ENCODE data around the gene TMEM259. TPM values are rescaled to one million over a fixed set of nuclear protein-coding genes. Genes with fewer than 3 reads are reported as not detected.

TMEM259 gene
- 29.4 and 43.8 TPM in 2 replicates for total RNA-seq

DNA sequence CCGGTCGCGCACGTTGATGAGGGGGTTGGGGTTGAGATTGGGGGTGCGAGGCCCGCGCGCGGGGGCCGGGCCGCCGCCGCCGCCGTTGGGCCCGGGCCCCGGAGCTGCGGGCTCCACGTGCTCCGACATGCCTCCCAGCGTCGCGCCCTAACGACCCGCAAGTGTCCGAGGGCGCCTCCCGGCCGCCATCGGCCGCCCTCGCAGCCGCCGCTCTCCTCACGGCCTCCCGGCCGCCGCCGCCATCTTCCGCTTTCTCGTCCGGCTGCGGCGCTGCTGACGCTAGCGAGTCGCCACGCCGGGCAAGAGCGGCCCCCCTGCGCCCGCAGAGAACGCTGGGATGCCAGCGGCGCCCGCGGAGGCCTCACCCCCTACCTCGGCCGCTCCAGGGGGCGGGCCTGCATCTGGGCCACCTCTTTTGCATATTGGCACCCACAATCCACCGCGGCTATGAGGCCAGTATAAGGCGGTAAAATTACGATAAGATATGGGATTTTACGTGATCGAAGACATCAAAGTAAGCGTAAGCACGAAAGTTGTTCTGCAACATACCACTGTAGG is at the start of gene TMEM259:
Gene TMEM259 (minus strand): TSS at position 256 of the 558 bp plus-strand sequence. CDS start 127 bp downstream, at position 129.
- peak; percentile 97 to 99 for DNase-seq (ENCODE audit: low read depth in 2 of 2)

DNA sequence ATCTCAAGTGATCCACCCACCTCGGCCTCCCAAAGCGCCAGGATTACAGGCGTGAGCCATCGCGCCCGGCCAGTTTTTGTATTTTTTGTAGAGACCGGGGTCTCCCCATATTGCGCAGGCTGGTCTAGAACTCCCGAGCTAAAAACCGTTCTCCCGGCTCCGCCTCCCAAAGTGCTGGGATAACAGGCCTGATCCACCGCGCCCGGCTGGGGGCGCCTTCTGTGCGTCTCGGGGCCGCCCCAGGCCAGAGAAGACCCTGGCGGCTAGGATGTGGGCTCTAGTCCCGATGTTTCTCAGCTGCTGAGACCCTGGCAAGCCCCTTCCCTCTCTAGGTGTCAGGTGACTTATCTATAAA is 49.6 kb upstream of the TMEM259 start:
- no peak for DNase-seq (ENCODE audit: low read depth in 2 of 2)

DNA sequence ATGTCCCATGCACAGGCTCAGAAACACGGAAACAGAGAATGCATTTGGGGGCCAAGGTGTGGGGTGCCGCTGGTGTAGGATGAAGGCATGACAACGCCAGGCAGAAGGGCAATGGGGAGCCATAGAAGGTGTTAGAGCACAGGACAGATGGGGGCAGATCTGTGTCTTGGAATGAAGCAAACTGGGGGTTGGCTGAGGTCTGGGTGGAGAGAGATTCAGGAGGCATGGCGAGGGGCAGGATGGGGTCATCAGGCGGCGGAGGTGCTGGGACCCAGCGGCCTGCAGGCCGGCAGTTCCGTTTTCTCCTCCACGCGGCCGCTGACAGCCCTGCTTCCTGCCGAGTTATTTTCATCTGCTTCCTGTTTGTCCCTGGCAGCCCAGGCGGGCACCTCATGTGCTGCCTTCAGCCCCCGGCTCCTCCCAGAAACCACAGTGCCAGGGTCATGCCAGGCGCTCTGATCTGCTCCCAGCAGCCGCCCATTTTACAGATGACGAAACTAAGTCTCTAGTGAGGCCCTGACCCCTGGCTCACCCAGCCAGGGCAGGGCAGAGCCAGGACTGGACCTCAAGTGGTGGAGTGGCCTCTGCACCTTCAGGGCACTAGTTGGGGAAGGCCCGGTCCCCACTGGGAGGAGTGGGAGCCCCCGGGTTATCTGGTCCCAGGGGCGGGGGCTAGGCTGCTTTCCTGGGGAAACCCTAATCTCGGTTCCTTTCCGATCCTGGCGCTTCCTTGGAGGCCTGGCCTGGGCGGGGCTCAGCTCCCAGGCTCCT is 48.3 kb upstream of the TMEM259 start:
- DNase-seq (ENCODE audit: low read depth in 2 of 2): peak; percentile 45 to 69

DNA sequence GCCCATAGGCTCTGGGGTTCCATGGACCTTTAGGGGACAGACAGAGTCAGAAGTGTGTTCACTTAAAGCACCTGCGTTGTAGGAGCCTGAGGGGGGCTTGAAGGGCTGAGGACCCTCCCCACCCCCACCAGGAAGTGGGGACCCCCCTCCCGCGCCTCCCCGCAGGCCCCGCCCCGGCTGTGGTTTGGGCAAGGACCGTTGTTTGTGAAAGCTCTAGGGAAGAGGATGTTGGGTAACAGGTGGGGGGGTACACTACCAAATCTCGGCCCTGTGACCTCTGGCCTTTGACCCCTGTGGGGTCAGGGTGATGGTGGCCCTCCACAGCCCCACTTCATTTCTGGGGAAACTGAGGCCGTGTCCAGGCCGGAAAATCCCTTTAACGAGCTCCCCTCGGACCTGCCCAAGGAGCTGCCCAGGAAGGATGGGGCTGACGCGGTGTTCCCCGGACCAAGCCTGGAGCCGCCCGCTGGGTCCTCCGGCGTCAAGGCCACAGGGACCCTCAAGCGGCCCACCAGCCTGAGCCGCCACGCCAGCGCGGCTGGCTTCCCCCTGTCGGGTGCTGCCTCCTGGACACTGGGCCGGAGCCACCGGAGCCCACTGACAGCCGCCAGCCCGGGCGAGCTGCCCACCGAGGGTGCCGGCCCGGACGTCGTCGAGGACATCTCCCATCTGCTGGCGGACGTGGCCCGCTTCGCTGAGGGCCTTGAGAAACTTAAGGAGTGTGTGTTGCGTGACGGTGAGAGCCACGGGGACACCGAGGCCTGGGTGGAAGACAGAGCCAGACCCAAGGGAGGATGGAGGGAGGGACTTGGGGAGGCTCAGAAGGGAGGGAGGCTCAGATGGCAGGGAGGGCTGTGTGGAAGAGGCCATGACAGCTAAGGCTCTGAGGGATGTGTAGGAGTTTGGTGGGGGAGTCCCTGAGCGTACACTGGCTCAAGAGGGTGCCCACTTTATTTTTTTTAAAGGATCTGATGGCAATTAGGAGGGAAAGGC is 47.4 kb upstream of the TMEM259 start:
- no peak for DNase-seq (ENCODE audit: low read depth in 2 of 2)

DNA sequence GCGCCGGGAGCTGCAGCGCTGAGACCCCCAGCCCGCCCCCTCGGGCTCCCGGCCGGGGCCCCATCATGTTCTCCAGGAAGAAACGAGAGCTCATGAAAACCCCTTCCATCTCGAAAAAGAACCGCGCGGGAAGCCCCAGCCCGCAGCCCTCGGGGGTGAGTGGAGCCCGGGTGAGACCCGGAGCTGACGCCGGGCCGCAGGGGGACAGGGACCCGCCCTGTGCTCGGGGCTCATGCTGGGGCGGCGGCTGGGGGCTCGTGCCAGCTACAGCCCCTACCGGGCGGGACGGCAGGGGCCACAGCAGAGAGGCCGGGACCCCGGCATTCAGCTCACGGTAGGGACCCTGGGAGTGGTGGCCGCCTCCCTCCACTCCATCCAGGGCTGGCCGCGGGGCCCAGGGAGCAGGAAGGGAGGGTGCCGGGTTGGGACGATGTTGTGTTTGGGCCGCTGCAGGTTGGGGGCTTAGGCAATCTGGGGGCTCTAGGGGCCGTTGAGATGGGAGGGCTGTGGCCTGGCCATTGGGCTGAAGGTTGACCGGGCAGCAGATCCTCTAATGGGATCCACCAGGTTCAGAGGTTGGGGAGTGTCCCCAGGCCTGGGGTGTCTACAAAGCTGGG is 46.5 kb upstream of the TMEM259 start:
- no peak for DNase-seq (ENCODE audit: low read depth in 2 of 2)

DNA sequence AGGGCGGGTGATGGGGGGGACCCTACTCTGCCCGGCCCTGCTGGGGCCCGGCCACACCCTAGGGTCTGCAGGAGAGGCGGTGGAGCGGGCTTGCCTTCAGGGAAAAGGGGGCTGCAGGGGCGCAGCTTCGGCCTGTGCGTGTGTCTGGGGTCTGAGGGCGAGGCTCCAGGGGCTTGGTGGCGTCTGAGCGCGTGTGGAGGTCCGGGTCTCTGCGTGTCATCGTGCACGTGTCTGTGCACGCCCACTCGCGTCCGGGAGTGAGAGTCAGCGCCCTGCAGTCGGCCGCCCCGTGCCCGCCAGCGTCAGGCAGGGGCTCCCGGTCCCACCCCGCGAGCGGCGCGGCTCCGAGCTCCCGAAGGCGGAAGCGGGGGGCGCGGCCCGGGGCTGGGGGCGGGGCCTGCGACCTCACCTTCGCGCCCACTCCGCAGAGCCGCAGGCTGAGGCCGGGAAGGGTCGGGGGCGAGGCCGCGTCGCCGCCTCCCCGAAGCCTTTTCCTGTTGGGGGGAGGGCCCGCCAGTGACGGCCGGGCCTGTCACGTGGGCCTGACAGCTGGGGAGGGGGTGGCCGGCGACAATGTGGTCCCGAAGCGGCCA is 45.9 kb upstream of the TMEM259 start, which contains the start of gene ARHGAP45:
Gene ARHGAP45 (plus strand): TSS at position 420 of the 593 bp plus-strand sequence. CDS start 239 bp downstream, outside the sequence.
- peak in 1 of 2 donors; percentile 46 for DNase-seq (ENCODE audit: low read depth in 2 of 2)

DNA sequence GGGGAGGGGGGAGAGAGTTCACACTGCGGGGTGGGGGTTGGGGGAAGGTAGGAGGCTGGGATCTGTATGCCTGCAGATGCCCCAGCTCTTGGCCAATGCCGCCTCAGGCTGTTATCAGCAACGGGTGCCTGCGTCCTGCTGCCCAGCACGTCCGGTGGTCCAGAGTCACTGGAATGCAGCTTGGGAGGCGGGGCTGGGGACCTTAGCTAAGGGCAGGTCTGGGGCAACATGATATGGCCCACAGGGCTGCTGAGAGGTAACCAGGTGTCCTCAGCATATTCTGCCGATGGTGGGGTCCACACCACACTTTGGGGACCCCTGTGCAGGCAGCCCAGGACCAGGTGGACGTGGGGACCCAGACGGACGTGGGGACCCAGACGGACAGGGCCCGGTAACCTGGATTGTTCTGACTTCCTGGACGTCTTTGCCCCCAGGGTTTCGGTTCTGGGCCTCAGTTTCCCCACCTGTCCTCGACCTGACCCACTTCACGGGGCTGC is 45.4 kb upstream of the TMEM259 start:
- no peak for DNase-seq (ENCODE audit: low read depth in 2 of 2)

DNA sequence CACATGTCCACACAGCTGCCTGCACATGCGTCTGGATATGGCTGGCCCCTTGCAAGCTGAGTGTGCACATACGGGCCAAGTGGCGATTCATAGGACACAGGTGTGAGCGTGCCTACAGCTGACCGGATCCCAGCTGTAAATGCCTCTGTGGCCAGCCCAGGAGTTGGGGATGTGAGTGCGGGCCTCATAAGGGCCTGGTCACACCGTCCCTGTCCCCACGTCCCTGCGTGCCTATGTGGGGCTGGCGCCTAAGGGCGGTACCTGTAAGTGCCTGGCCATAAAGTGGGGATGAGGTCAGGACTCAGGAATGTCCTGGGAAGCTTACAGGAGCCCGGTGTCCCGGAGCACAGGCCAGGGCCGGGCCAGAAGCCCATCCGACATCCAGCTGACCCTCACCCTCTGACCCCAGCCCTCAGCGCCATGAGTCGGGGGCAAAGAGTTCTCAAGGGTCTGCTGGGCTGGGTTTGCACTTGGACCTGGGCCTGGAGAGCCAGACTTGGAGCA is 44.7 kb upstream of the TMEM259 start:
- no peak for DNase-seq (ENCODE audit: low read depth in 2 of 2)

DNA sequence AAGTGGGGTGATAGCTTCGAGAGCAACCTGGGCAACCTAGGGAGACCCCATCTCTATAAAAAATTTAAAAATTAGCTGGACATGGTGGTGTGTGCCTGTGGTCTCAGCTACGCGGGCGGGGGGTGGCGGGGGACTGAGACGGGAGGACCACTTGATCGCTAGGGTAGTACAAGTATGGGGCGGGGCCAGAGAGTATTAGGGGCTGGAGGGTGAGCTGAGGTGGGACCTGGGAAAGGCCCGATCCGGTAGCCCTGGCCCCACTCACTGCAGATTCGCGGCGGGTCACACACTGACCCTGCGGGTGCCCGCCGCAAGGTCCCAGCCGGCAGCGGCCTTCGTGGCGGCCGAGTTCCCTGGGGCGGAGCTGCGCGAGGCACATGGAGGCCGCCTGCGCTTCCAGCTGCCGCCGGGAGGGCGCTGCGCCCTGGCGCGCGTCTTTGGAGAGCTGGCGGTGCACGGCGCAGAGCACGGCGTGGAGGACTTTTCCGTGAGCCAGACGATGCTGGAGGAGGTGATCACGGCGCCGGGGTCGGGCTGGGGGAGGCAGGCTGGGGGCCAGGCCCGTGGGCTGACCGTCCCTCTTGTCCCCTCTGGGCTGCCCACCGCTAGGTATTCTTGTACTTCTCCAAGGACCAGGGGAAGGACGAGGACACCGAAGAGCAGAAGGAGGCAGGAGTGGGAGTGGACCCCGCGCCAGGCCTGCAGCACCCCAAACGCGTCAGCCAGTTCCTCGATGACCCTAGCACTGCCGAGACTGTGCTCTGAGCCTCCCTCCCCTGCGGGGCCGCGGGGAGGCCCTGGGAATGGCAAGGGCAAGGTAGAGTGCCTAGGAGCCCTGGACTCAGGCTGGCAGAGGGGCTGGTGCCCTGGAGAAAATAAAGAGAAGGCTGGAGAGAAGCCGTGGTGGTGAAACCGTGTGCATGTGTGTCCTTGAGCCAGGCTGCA is 44.0 kb upstream of the TMEM259 start:
- DNase-seq (ENCODE audit: low read depth in 2 of 2): peak; percentile 77 to 82

DNA sequence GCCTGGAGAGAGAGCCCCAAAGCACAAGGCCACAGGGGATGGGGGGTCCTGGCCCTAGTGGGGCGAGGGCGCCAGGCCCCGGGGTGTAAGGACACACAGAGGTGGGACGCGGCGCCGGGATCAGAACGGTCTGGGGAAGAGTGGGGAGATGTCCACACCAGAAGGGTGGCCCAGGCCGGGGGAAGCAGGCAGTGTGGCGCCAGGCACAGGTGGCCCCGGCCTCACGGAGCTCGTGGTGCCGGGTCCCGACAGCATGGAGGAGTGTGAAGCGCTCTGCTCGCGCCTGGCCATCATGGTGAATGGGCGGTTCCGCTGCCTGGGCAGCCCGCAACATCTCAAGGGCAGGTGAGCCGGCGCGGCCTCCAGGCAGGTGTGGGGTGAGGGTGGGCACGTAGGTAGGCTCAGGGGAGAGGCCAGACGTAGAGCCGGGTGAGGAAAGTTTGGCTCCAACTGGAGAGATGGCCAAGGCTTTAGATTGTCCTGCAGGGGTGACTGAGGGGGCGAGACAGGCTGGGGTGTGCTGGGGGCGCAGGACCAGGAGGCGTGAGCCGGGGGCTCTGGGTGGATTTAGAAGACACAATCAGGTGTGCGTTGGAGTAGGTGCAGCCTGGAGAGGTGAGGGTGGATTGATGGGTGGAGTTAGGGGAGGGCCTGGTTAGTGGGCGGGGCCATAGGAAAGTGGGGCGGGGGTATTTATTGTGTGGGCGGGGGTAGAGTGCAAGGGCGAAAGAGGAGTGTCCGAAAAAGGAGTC is 43.2 kb upstream of the TMEM259 start:
- DNase-seq (ENCODE audit: low read depth in 2 of 2): no peak

DNA sequence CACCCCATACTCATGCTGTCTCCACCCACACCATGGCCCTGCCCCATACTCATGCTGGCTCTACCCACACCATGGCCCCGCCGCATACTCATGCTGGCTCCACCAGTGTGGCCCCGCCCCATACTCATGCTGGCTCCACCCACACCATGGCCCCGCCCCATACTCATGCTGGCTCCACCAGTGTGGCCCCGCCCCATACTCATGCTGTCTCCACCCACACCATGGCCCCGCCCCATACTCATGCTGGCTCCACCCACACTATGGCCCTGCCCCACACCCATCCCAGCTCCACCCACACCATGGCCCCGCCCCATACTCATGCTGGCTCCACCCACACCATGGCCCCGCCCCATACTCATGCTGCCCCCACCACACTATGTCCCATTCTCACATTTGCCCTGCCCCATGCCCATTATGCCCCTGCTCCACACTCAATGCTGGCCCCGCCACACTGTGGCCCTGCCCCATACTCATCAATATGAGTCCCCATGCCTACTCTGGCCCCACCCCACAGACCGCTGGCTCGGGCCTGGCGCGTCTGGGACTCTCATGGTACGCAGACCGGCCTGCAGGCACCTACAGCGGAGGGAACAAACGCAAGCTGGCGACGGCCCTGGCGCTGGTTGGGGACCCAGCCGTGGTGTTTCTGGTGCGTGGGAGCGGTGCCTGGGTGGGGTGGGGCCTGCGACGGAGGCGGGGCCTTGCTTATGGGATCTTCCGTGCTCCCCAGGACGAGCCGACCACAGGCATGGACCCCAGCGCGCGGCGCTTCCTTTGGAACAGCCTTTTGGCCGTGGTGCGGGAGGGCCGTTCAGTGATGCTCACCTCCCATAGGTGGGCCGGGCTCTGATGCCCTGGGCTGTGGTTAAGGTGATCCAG is 42.3 kb upstream of the TMEM259 start:
- peak; percentile 47 to 49 for DNase-seq (ENCODE audit: low read depth in 2 of 2)

DNA sequence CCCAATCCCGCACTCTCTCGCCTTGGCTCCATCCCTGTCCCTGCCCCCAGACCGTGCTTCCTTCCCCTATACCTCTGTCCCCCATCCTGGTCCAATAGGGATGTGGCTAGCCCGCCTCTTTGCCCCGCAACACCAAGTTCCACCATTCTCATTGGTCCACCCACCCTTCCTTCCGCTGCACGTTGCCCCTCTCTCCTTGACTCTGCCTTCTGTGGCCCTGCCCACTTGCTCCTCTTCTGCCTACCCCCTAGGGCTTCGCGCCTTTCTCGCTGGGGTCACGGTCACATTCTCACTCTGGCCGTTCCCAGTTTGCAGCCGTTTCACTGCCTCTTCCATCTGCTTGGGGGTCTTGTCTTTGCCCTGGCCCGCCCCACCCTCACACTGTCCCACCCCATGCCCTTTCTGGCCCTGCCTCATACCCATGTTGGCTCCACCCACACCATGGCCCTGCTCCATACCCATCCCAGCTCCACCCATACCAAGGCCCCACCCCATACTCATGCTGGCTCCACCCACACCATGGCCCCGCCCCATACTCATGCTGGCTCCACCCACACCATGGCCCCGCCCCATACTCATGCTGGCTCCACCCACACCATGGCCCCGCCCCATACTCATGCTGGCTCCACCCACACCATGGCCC is 41.6 kb upstream of the TMEM259 start:
- no peak for DNase-seq (ENCODE audit: low read depth in 2 of 2)

DNA sequence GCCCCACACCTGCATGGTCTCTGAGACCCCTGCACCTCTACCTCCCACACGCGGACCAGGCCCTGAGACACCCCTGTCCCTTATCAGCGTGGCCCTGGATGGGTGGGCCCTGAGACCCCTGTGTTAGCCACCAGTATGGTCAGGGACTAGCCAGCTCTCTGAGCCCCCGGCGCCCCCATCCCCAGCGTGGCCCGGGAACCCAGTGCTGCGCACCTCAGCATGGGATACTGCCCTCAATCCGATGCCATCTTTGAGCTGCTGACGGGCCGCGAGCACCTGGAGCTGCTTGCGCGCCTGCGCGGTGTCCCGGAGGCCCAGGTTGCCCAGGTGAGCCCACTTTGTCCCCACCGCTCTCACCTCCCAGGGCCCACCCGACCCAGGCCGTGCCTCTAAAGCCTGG is 41.1 kb upstream of the TMEM259 start:
- DNase-seq (ENCODE audit: low read depth in 2 of 2): no peak

DNA sequence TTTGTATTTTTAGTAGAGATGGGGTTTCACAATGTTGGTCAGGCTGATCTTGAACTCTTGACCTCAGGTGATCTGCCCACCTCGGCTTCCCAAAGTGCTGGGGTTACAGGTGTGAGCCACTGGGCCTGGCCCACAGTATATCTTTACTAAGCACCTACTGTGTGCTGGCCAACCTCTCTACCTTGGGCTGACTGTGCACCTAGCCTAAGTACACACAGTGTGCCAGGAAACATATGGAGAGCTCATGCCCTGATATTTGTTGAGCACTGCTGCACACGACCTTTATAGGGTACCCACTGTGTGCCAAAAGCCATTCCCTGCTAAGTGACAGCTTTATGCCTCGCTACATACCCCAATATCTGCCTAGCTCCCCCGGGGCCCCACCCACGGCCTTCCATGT is 39.8 kb upstream of the TMEM259 start:
- DNase-seq (ENCODE audit: low read depth in 2 of 2): no peak

DNA sequence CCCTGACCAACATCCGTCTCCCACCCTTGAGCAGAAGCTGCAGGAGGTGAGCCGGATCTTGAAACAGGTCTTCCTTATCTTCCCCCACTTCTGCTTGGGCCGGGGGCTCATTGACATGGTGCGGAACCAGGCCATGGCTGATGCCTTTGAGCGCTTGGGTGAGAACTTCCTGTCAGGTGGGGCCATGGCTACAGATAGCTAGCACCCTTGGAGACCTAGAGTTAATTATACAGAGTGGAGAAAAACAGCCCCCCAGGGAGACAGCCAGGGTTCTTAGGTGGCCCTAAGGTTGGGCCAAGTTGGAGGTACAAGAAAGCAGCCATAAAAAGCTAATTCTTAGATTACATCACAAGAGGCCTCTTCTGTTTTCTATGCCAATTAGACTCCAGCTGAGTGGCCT is 37.2 kb upstream of the TMEM259 start:
- DNase-seq (ENCODE audit: low read depth in 2 of 2): no peak

DNA sequence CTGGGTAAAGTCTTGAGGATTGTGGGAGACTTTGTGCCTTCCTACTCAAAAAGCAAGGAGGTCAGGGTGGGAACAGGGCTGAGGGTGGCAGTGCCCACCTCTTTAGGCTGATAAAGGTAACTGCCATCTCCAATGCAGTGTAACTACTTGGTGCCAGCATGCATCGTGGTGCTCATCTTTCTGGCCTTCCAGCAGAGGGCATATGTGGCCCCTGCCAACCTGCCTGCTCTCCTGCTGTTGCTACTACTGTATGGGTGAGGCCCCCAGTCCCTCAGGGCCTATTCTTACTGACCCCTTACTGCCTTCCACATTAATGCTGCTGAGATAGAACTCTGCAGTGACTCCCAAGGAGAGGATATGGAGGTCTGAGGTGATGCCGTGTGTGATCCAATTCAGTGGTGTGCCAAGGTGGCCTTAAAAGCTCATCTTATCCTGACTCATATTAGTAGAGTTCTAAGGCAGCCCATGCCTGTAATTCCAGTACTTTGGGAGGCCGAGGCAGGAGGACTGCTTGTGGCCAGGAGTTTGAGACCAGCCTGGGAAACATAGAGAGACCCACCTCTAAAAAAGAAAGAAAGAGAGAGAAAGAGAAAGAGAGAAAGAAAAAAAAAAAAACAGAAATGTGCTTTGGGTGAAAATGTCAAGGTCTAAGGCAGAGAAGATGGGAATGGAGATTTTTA is 36.4 kb upstream of the TMEM259 start:
- DNase-seq (ENCODE audit: low read depth in 2 of 2): peak; percentile 51 to 55

Measured in lung microvascular endothelial cell (primary cell).